HL-60 (cell line): ENCODE measurements around the gene FANCE.
A peak's percentile ranks its signal among the peaks of the same experiment; 100 is the strongest.

Experiments
- DNase-seq, 2 experiments: peaks; one replicate each; pipeline ENCODE4 v3.0.0-alpha.2; 2010 to 2020; ENCODE audit warnings: low read depth in 1 of 2, low spot score in 1 of 2
- H3K27ac ChIP-seq: fragments of 250-450 bp; sonication (Bioruptor Pico); replicated peaks from 2 replicates; pipeline ENCODE4 v1.5.1; 2020; ENCODE audit warnings: mild to moderate bottlenecking, moderate library complexity
- H3K27me3 ChIP-seq: fragments of 250-450 bp; sonication (Bioruptor Pico); 2 replicates; pipeline ENCODE4 v1.5.1; 2021; ENCODE audit warnings: mild to moderate bottlenecking, moderate library complexity; ENCODE audit not compliant: insufficient read depth, poor library complexity, severe bottlenecking
- H3K4me3 ChIP-seq: replicated peaks from 2 replicates; pipeline ENCODE4 v1.5.1; 2011; ENCODE audit warnings: mild to moderate bottlenecking, control low read depth, low read length; ENCODE audit not compliant: insufficient read depth
- CTCF ChIP-seq: IDR thresholded peaks from one replicate; pipeline ENCODE4 v1.5.1; 2011; ENCODE audit warnings: low read length, control low read depth, inconsistent platforms; ENCODE audit not compliant: insufficient read depth
- GABPA ChIP-seq: IDR thresholded peaks from 2 replicates; pipeline ENCODE4 v1.6.1; 2012; ENCODE audit warnings: low read depth
- POLR2AphosphoS5 ChIP-seq: IDR thresholded peaks from 2 replicates; pipeline ENCODE4 v1.6.1; 2012; ENCODE audit warnings: low read depth
- REST ChIP-seq: IDR thresholded peaks from 2 replicates; pipeline ENCODE4 v1.6.1; 2012; ENCODE audit warnings: low read depth; ENCODE audit not compliant: insufficient replicate concordance
- SPI1 ChIP-seq: IDR thresholded peaks from 2 replicates; pipeline ENCODE4 v1.6.1; 2012; ENCODE audit warnings: low read depth, mild to moderate bottlenecking, borderline replicate concordance

Gene FANCE

GRCh38 chr6:35491558-35492257, 39.6 kb downstream of the FANCE start:
- TF ChIP-seq SPI1: no peak
- no peak for TF ChIP-seq CTCF
- TF ChIP-seq GABPA: no peak
- no peak for TF ChIP-seq POLR2AphosphoS5
- TF ChIP-seq REST: no peak
- H3K4me3 ChIP-seq: no peak overlapping the region
- DNase-seq: no peak
- H3K27me3 ChIP-seq: no peaks in the 10 kb centered on the region
- H3K27ac ChIP-seq: no peak overlapping the region

GRCh38 chr6:35492258-35492973, 40.3 kb downstream of the FANCE start:
- TF ChIP-seq GABPA (no peak), REST (no peak), CTCF (no peak), SPI1 (no peak), POLR2AphosphoS5 (no peak)
- Histone ChIP-seq H3K27ac (no peak overlapping the region), H3K4me3 (no peak overlapping the region), H3K27me3 (no peaks in the 10 kb centered on the region)
- DNase-seq: no peak

DNA sequence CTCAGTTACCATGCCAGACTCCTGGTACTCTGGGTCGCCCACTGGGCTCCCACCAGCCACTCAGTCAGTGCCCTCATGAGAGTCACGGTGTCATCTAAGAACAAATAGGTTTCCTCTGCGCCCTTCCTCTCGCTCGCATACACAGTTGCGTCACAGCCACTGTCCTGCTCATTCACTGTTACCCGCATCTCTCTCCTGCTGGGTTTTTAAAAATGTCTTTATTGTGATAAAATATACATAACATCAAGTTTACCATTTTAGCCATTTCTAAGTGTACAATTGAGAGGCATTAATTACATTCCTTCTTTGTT, 40.8 kb downstream of the FANCE start:
- no peak overlapping the region for H3K4me3 ChIP-seq
- no peak overlapping the region for H3K27ac ChIP-seq
- H3K27me3 ChIP-seq: no peaks in the 10 kb centered on the region
- TF ChIP-seq SPI1 (no peak), POLR2AphosphoS5 (no peak), REST (no peak), GABPA (no peak), CTCF (no peak)
- DNase-seq: peak in 1 of 2 experiments; percentile 52
